ENCODE data around the gene CALR. TPM values are rescaled to one million over a fixed set of nuclear protein-coding genes. Genes with fewer than 3 reads are reported as not detected.
"Not testable (repeated sequence)": the region's sequence is repeated elsewhere in the genome, so short reads cannot be mapped to it uniquely, and the experiment has no call there.

The CALR gene
- total and polyA plus RNA-seq, 7 donors, result 124 to 273 (median 170) TPM

GRCh38 chr19:12955996-12956395, 17.6 kb downstream of the CALR start:
- intact Hi-C loops (cut with DNase I), result loop anchor here in 1 of 2 donors (5.0 kb wide), 1 partner anchor 64 kb away; the partner anchor contains the start of gene GCDH
- Histone ChIP-seq H3K4me1 (peaks cover 42% of the 10 kb centered on the region), H3K9me3 (no peaks in the 10 kb centered on the region), H3K27ac (peak overlapping the region; percentile 92), H3K4me3 (peak overlapping the region; percentile 87), H3K36me3 (ENCODE audit: insufficient read depth in 1 of 2, low read depth in 1 of 2) (peaks cover 12 to 37% of the 10 kb centered on the region in 2 donors), H3K27me3 (ENCODE audit: insufficient read depth in 3 of 3, low read length in 2 of 3) (no peaks in the 10 kb centered on the region)
- 33 to 49% (median 39%) methylated on average over 12 of the region's 12 CpGs for WGBS, 3 donors
- DNase-seq (no peak), ATAC-seq (no peak)
- no peak for TF ChIP-seq CTCF (IDR thresholded peaks at IDR 0.05)

- no peak for TF ChIP-seq CTCF (IDR thresholded peaks at IDR 0.05)
- Histone ChIP-seq H3K27ac (peak within 1 kb of the TSS; percentile 92), H3K36me3 (ENCODE audit: insufficient read depth in 1 of 2, low read depth in 1 of 2) (peaks cover 10 to 30% of the 10 kb centered on the region in 2 donors), H3K27me3 (ENCODE audit: insufficient read depth in 3 of 3, low read length in 2 of 3) (no peaks in the 10 kb centered on the region), H3K4me3 (peak within 1 kb of the TSS; percentile 87), H3K4me1 (peaks cover 38% of the 10 kb centered on the region), H3K9me3 (no peaks in the 10 kb centered on the region)
- DNase-seq, result peak; percentile 87 to 89
- WGBS, 3 donors, result 2 to 3% (median 2%) methylated on average over 78 to 84 of the region's 84 CpGs
- intact Hi-C loops (cut with DNase I), result loop anchor here in 1 of 2 donors (5.0 kb wide), 1 partner anchor 64 kb away; the partner anchor contains the start of gene GCDH
- ATAC-seq, result peak; percentile 89 to 93 (median 90)
These were observed 18.3 kb downstream of the CALR start, which contains the start of gene GADD45GIP1 for GRCh38 chr19:12956446-12957388. Gene GADD45GIP1, minus strand, starts transcription at chr19:12957223. Its CDS starts 11 bp downstream, at chr19:12957212.

DNA sequence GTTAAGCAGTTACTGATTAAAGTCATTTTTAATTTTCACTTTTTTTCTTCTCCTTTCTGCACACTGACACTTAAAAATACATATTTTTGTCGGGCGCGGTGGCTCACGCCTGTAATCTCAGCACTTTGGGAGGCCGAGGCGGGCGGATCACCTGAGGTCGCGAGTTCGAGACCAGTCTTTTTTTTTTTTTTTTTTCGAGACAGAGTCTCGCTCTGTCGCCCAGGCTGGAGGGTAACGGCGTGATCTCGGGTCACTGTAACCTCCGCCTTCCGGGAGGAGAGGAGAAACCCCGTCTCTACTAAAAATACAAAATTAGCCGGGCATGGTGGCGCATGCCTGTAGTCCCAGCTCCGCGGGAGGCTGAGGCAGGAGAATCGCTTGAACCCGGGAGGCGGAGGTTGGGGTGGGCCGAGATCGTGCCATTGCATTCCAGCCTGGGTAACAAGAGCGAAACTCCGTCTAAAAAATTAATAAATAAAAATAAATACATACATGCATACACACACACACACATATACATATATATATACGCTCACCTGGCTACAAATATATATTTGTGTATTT, 19.1 kb downstream of the CALR start:
- H3K9me3 ChIP-seq; DNase-seq; H3K27me3 ChIP-seq (ENCODE audit: insufficient read depth in 3 of 3, low read length in 2 of 3): not testable (repeated sequence)
- H3K27ac ChIP-seq, result peak overlapping the region; percentile 92
- ATAC-seq, result peak in 3 of 4 donors; percentile 1 to 22 (median 18)
- peak overlapping the region; percentile 87 for H3K4me3 ChIP-seq
- peaks cover 31% of the 10 kb centered on the region for H3K4me1 ChIP-seq
- intact Hi-C loops (cut with DNase I), result loop anchor here in 1 of 2 donors (5.0 kb wide), 1 partner anchor 65 kb away; the partner anchor contains the start of gene GCDH
- 23 to 33% (median 29%) methylated on average over 29 to 31 of the region's 31 CpGs for WGBS, 3 donors
- peaks cover 8 to 22% of the 10 kb centered on the region in 2 donors for H3K36me3 ChIP-seq (ENCODE audit: insufficient read depth in 1 of 2, low read depth in 1 of 2)

GRCh38 chr19:12959481-12959880, 21.1 kb downstream of the CALR start:
- Histone ChIP-seq H3K36me3 (ENCODE audit: insufficient read depth in 1 of 2, low read depth in 1 of 2) (peaks cover 3% of the 10 kb centered on the region in 2 donors), H3K4me1 (peaks cover 13% of the 10 kb centered on the region), H3K27me3 (ENCODE audit: insufficient read depth in 3 of 3, low read length in 2 of 3) (no peaks in the 10 kb centered on the region), H3K9me3 (no peaks in the 10 kb centered on the region), H3K4me3 (no peak overlapping the region), H3K27ac (no peak overlapping the region)
- intact Hi-C loops (cut with DNase I), result loop anchor here in 1 of 2 donors (5.0 kb wide), 1 partner anchor 67 kb away; the partner anchor contains the start of gene GCDH
- TF ChIP-seq CTCF (IDR thresholded peaks at IDR 0.05), result no peak
- DNase-seq (no peak), ATAC-seq (no peak)
- 72 to 78% (median 72%) methylated on average over 6 of the region's 6 CpGs for WGBS, 3 donors
